Smooth muscle cell (in vitro differentiated cells): ENCODE measurements around the gene TMEM30B. TPM values are rescaled to one million over a fixed set of nuclear protein-coding genes. Genes with fewer than 3 reads are reported as not detected.

Source experiments
- DNase-seq: peaks from one replicate; lab custom pipeline; 2025; ENCODE audit not compliant: unreplicated experiment; lab: John Stamatoyannopoulos, UW
- H2AFZ ChIP-seq: fragments of 200-600 bp; sonication (generic); 2 replicates; pipeline ENCODE4 v1.6.0; 2016; ENCODE audit warnings: antibody characterized with exemption, low read depth, mild to moderate bottlenecking
- H3F3A ChIP-seq: fragments of 200-600 bp; sonication (generic); 2 replicates; pipeline ENCODE4 v1.6.0; 2017; ENCODE audit warnings: antibody characterized with exemption, low read depth
- H3K27ac ChIP-seq: fragments of 200-600 bp; sonication (generic); 2 replicates; pipeline ENCODE4 v1.5.1; 2016; ENCODE audit warnings: low read depth, mild to moderate bottlenecking
- H3K27me3 ChIP-seq: fragments of 200-600 bp; sonication (generic); 2 replicates; pipeline ENCODE4 v1.6.1; 2016; ENCODE audit warnings: low read depth, mild to moderate bottlenecking
- H3K36me3 ChIP-seq: fragments of 200-600 bp; sonication (generic); 2 replicates; pipeline ENCODE4 v1.5.1; 2016; ENCODE audit warnings: low read depth
- H3K4me1 ChIP-seq: fragments of 200-600 bp; sonication (generic); 2 replicates; pipeline ENCODE4 v1.5.1; 2016; ENCODE audit warnings: low read depth
- H3K4me2 ChIP-seq: fragments of 200-600 bp; sonication (generic); 2 replicates; pipeline ENCODE4 v1.6.0; 2016; ENCODE audit warnings: mild to moderate bottlenecking
- H3K4me3 ChIP-seq: fragments of 200-600 bp; sonication (generic); 2 replicates; pipeline ENCODE4 v1.5.1; 2016; ENCODE audit warnings: mild to moderate bottlenecking
- H3K79me2 ChIP-seq: fragments of 200-600 bp; sonication (generic); 2 replicates; pipeline ENCODE4 v1.6.0; 2016; ENCODE audit warnings: low read depth, mild to moderate bottlenecking
- H3K9ac ChIP-seq: fragments of 200-600 bp; sonication (generic); 2 replicates; pipeline ENCODE4 v1.6.0; 2016; ENCODE audit warnings: low read depth
- H3K9me3 ChIP-seq: fragments of 200-600 bp; sonication (generic); replicated peaks from 2 replicates; pipeline ENCODE4 v1.5.1; 2016; ENCODE audit warnings: low read depth
- H4K20me1 ChIP-seq: fragments of 200-600 bp; sonication (generic); 2 replicates; pipeline ENCODE4 v1.6.0; 2016; ENCODE audit warnings: low read depth
- CTCF ChIP-seq: fragments of 200-600 bp; sonication (generic); IDR thresholded peaks from 2 replicates; pipeline ENCODE4 v1.5.1; 2017; ENCODE audit warnings: borderline replicate concordance, mild to moderate bottlenecking, antibody characterized with exemption; ENCODE audit not compliant: insufficient read depth, poor library complexity, severe bottlenecking
- WGBS: methylation state at CpG from one replicate; pipeline ENCODE4 v1.1.7; 2016; ENCODE audit warnings: low lambda C conversion rate; 5-methylcytosine and 5-hydroxymethylcytosine counted together
- polyA plus RNA-seq: library from polyadenylated mRNA; unstranded; fragments of >200 nt; fragmentation: Nextera tagmentation; extraction: Ambion mirVana; gene quantifications from 2 replicates; pipeline ENCODE4 v1.2.1, GENCODE V29; 2016
- total RNA-seq: library from RNA; depleted of rRNA; stranded (reverse); fragments of >200 nt; gene quantifications from 2 replicates; pipeline ENCODE4 v1.2.3, GENCODE V29; 2014

The TMEM30B gene
- total and polyA plus RNA-seq, 2 experiments from 2014 or later: 0.16 to 3.1 TPM

- Histone ChIP-seq H3K4me1 (no peaks in the 10 kb centered on the region), H3F3A (no peaks in the 10 kb centered on the region), H3K27me3 (peaks cover 24% of the 10 kb centered on the region), H4K20me1 (no peaks in the 10 kb centered on the region), H3K9me3 (no peaks in the 10 kb centered on the region), H3K79me2 (no peaks in the 10 kb centered on the region), H3K9ac (no peak overlapping the region), H3K36me3 (no peaks in the 10 kb centered on the region), H3K4me3 (no peak overlapping the region), H3K27ac (no peak overlapping the region), H2AFZ (no peak overlapping the region), H3K4me2 (no peak overlapping the region)
- 82% methylated on average over 11 of the region's 11 CpGs for WGBS
- no peak for TF ChIP-seq CTCF
- DNase-seq: no peak
Measured at GRCh38 chr14:61266891-61267740, 14.0 kb downstream of the TMEM30B start.

GRCh38 chr14:61266436-61266835 is 14.7 kb downstream of the TMEM30B start:
- no peak for DNase-seq
- Histone ChIP-seq H3K4me3 (no peak overlapping the region), H3K27ac (no peak overlapping the region), H4K20me1 (no peaks in the 10 kb centered on the region), H3K79me2 (no peaks in the 10 kb centered on the region), H2AFZ (no peak overlapping the region), H3K4me1 (no peaks in the 10 kb centered on the region), H3K9ac (no peak overlapping the region), H3K36me3 (no peaks in the 10 kb centered on the region), H3K9me3 (no peaks in the 10 kb centered on the region), H3K4me2 (no peak overlapping the region), H3F3A (no peaks in the 10 kb centered on the region), H3K27me3 (peaks cover 24% of the 10 kb centered on the region)
- WGBS: 85% methylated on average over 4 of the region's 4 CpGs
- TF ChIP-seq CTCF: no peak

- Histone ChIP-seq H4K20me1 (no peaks in the 10 kb centered on the region), H3K36me3 (no peaks in the 10 kb centered on the region), H3K27me3 (peaks cover 24% of the 10 kb centered on the region), H3K4me3 (no peak overlapping the region), H3K27ac (no peak overlapping the region), H3K4me2 (no peak overlapping the region), H3K9ac (no peak overlapping the region), H2AFZ (no peak overlapping the region), H3F3A (no peaks in the 10 kb centered on the region), H3K9me3 (no peaks in the 10 kb centered on the region), H3K79me2 (no peaks in the 10 kb centered on the region), H3K4me1 (no peaks in the 10 kb centered on the region)
- TF ChIP-seq CTCF: no peak
- 63% methylated on average over 4 of the region's 4 CpGs for WGBS
- DNase-seq: no peak
Measured at GRCh38 chr14:61264651-61265050, 16.5 kb downstream of the TMEM30B start.
